OCI-M2 (cell line): ENCODE measurements around the gene HSF2BP.
"Not testable (repeated sequence)": the region's sequence is repeated elsewhere in the genome, so short reads cannot be mapped to it uniquely, and the experiment has no call there.

ENCODE experiments used
- DNase-seq: peaks from one replicate; lab custom pipeline; 2025; ENCODE audit not compliant: unreplicated experiment; lab: John Stamatoyannopoulos, UW

The HSF2BP gene

DNA sequence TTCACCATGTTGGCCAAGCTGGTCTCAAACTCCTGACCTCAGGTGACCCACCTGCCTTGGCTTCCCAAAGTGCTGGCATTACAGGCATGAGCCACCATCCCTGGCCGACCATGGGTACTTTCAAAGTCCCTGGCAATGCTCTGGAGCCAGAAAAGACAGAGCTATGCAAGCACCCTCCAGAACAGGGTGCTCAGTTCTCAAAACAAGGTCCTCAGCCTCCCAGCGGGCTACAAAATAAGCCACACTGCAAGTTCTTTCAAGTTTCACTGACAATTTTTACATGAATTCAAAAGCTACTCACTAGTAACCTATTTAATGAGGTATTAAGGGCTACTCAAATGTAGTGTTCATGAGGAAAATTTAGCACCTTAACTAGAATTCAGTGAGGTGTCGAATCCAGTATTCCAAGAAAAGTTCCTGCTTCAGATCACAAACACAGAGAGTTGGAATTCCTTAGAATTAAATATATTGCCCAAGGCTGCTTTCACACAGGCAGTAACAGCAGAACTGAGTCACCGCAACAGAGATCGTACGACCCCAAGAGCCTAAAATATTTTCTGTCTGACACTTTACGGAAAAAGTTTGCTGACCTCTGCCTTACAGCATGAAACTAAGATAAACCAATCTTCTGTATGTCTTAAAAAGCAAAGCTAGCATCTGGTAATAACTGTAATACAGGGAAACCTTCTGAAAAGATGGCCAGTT is 60.7 kb downstream of the HSF2BP start:
- no peak for DNase-seq

DNA sequence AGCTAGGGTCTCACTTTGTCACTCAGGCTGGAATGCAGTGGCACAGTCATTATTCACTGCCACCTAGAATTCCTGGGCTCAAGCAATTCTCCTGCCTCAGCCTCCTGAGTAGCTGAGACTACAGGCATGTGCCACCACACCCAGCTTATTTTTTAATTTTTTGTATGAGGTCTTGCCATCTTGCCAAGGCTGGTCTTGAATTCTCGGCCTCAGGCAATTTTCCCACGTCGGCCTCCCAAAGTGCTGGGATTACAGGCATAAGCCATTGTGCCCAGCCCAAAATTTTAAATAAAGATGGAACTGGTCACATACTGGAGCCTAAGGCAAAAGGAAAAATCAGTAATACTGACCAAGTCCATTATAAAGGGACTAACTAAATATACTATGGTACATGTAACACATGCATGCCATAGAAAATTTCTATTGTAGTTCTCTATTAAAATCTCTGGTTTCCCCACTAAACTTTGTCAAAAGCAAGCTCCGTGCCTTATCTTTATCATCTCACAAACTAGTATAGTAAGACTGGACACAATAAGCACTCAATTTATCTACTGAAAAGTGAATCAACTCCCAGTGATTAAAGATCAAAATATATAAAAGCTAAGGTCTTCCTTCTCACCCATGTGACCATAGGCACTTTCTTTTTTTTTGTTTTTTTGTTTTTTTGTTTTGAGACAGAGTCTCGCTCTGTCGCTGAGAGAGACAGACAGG is 61.6 kb downstream of the HSF2BP start:
- DNase-seq, result no peak

DNA sequence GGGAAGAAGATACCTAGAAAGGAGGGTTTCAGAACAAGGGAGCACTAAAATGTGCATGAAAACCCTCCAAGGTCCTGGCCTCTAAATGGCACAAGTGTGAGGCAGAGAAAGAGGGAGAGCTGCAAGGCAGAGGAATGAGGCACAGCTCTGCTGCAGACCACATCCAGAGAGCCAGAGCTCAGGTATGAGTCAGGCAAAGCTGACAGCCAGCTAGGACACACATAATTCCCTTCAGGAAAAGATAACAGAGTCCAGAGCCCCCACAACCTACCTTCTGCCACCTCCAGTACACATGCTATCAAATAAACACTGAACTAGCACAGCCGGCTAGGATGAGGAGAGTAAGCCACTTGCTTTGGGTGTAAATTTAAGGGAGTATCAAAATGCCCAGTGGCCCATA is 62.2 kb downstream of the HSF2BP start:
- DNase-seq, result no peak

DNA sequence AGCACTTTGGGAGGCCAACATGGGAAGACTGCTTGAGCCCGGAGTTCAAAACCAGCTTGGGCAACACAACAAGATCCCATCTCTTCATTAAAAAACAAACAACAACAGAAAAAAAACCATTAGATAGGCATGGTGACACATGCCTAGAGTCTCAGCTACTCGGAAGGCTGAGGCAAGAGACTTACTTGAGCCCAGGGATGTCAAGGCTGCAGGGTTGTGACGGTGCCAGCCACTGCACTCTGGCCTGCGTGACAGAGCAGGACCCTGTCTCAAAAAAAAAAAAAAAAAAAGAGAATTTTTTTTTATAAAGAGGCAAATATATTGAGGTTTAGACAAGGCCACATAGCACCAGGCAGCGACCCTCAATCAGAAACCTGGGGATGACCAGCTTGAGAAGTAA is 62.7 kb downstream of the HSF2BP start:
- DNase-seq, result no peak

DNA sequence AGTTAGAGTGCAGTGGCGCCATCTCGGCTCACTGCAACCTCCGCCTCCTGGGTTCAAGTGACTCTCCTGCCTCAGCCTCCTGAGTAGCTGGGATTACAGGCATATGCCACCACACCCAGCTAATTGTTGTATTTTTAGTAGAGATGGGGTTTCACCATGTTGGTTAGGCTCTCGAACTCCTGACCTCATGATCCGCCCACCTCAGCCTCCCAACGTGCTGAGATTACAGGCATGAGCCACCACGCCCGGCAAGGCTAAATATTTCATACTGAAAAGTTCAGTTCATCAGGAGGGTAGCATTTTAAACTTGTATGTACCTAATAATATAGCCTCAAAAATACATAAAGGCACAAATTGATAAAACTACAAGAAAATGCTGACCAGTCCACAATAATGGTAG is 63.5 kb downstream of the HSF2BP start:
- not testable (repeated sequence) for DNase-seq

DNA sequence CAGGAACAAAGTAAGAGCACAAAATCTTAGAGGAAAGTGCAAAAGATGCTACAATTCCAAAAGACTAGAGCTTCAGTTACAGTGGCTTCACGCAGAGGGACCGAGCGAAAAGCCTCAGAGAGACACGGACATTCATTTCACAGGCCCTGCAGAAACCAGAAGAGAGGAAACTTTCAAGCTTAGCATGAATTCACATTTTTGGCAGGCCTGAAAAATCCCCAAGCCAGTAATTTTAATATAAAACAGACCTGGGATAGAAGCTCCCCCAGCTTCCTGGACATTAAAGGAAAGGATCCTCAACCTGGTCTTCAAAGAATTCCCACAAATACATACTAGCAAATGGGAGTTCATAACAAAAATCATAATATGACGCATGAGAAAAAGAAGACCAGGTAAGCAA is 66.2 kb downstream of the HSF2BP start:
- DNase-seq, result no peak

DNA sequence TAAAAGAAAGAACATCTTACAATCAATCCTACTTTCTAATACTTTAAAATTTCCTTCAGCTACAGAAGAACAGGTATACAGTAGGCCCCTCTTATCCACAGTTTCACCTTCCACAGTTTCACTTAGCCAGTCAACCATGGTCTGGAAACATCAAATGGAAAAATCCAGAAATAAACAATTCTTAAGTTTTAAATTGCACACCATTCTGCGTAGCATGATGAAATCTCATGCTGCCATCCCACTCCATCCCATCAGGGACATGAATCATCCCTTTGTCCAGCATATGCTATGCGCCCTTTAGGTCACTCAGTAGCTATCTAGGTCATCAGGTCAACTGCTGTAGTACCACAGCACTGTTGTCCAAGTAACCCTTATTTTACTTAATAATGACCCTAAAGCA is 67.7 kb downstream of the HSF2BP start:
- DNase-seq, result no peak

DNA sequence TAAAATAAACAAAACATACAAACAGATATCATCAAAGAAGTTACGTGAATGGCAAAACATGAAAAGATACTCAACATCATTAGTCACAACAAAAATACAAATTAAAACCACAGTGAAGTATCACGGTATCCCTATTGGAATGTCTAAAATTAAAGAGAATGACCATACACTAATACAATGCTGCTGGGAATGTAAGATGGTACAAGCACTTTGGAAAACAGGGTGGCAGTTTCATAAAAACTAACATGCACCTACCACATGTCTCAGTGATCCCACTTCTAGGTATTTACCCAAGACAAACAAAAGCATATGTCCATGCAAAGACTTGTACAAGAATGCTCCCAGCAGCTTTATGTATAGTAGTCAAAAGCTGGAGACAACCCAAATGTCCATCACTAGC is 69.1 kb downstream of the HSF2BP start:
- no peak for DNase-seq

DNA sequence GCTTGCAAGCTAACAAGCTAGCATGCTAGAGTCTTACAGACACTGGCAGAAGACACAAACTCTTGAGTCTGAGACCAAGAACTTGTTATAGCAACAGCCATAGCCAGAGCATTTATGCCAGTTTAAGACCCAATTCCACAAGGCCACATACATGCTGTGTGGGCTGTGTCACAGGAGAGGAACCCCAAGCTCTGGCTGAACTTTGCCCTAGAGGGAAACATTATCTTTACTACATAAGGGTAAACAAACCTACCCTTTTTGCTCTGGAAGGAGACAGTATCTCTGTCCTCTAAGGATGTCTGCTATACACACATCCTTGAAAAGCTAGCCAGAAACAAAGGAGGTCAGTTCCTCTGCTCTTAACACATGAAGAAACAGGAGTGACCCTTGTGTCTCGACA is 70.3 kb downstream of the HSF2BP start:
- DNase-seq, result no peak

DNA sequence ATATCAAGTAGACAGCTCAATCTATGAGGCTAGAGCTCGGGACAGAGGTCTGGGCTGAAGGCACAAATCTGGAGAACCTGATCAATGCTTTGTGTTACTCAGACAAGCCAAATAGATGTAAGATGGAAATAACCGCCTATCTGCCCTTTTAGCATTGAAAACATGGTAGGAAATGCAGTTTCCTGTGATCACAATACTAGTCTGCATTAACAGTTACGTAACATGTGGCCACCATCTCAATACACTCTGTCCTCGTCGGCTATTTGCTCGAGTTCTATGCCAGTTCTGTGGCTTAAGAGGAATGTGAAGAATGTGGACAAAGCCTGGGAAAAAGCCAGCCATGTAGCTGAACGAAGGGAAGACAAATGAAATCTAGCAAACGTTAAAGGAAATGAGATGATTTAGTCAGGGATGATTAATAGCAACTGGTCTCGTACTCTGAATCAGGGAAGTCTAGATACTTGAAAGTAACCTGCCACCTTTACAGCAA is 73.3 kb downstream of the HSF2BP start:
- no peak for DNase-seq

DNA sequence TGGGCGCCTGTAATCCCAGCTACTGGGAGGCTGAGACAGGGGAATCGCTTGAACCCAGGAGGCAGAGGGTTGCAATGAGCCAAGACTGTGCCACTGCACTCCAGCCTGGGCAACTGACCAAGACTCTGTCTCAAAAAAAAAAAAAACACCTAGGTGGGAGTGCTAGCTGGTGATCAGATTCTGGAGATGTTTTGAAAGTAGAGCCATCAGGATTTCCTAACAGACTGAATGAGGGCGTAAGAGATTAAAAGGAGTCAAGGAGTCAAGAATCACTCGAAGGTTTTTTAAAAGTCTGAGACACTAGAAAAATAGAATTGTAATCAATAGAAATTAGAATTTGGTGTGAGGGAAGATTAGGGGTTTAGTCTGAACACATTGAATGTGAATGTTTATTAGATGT is 73.8 kb downstream of the HSF2BP start:
- no peak for DNase-seq

DNA sequence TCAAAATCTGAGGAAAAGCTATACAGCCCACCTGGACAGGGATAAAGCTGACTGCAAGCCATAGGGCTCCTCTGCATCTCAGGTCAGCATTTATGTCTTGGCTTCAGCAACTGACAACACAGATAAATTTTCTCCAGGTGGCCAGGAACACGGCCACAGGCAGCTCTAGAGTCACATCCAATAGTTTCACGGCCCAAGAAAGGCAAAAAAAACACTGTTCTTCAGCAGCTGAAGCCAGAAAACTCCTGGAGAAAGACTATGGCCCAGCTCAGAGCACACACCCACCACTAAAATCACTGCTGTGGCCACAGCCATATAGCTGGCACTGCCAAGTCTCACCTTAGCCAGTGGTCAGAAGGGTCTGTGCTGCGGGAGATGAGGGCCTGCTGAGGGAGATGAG is 77.8 kb downstream of the HSF2BP start:
- DNase-seq, result no peak

DNA sequence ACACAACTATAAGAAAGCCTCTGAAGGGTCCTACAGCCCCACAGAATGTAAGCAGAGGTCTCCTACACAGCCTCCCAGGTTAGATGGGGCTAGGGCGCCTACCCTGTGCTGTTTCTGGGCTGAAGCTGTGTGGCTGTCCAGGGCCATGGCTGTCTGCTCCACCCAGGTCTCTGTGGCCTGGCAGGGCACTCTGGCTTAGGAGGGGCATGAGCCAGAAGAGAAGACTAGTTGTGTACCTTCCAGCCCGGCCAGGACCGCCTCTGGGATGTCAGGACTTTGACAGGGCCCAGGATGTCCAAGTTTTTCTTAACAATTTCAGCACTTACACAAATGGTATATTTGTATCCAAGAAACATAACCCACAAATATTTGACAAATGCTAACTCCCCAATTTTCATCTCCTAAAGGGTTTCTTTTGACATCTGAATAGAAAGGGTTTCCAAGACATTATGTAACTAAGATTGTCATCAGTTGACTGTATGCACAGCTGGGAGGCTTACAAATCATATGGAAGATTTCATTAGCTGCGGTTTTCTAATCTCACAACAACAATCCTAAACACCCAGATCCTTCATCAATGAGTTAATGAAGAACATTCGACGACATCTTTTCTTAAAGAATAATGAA is 80.5 kb downstream of the HSF2BP start:
- DNase-seq, result no peak

DNA sequence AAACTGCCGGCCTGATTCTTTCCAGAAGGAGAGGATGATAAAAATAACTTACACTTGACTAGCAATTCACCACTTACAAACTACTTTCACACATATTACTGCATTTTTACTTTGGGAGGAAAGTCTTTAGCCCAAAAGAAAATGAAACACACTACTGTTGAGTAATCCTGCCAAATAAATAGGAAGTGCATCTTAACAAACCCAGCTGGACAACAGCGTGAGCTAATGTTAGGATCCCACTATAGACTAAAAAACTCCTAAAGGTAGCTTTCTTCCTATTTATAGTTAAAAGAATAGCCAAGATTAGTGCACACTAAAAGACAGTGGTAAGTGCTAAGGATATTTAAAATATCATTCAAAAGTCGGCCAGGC is 83.8 kb downstream of the HSF2BP start:
- no peak for DNase-seq

DNA sequence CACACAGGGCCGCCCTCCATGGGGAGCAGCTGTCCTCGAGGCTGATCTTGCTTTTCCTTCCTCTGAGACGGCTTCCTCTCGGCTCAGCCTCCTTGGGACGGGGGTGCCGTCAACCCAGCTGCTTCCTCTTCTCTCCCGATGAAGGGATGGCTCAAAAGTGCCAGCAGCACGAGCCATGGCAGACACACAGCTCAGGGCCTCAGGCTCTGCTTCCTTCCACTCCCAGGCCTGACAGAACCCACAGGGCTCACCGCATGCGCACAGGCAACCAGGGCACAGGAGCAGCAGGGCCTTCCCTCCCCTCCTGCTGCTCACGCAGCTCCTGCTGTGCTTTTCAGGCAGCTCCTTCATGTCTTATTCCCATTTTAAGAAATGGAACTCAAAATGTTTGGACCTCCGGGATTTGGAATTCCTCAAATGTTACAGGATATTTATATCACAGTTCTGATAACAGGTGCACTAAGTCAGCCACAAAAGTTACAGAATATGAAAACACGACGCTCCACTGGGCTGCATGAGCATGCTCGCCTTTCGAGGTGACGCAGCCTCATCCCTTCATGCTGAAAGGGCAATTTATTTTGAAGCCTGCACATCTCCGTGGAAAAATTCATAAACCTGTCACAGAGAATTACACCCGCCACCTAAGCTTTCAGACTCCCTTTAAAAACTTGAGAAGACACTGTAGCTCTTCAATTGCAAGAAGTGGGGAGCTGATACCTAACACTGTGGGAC is 84.4 kb downstream of the HSF2BP start:
- DNase-seq, result no peak

DNA sequence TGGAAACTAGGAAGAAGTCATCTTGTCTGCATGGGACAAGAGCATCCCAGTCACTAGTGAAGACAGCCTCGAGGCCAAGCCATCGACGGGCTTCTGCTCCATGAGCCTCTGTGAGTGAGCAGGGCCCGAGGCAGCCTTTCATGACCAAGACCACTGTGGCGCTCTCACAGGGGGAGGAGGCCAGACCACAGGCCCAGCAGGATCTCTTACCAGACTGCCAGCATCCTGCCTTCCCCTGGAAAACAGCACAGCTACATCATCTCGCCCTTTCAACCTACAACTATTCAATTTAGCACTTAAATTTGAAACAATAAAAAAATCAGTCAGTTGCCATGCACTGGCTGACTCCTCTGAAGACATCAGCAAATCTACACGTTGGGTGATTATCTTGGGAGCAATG is 85.4 kb downstream of the HSF2BP start:
- no peak for DNase-seq

DNA sequence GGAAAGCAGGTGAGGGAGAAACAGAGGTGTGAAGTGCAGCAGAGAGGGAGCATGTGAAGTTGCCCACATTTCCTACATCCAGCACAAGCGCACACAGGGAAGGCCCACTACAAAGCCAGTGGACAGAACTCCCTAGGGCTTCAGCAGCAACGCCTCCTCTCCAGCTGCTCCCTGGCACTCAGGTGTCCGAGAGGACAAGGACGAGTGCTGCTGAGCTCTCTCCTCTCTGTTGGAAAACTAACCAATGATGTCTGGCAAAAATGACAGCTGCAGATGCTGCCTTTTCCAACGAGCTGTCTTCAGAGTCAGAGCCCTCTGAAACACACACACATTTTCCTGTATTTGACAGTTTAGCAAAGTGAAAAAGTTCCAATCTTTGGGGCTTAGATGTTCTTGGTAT is 86.8 kb downstream of the HSF2BP start:
- DNase-seq, result no peak

DNA sequence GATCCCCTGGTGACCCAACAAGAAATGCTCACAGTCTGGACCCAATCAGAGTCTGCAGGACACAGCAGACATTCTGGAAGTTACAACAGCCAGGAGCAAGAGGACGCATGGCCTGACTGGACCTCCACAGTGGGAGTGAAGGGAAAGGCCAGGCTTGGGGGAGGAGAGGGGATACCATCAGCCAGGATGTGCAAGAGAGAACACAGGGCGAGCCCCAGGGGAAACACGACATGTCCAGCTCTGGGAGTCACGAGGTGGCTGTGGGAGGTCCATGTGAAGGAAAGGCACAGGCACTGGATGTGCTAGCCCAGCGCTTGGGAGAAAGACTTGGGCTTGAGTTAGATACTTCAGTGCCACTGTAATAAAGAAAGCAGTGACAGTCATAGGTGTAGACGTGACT is 87.3 kb downstream of the HSF2BP start:
- no peak for DNase-seq

DNA sequence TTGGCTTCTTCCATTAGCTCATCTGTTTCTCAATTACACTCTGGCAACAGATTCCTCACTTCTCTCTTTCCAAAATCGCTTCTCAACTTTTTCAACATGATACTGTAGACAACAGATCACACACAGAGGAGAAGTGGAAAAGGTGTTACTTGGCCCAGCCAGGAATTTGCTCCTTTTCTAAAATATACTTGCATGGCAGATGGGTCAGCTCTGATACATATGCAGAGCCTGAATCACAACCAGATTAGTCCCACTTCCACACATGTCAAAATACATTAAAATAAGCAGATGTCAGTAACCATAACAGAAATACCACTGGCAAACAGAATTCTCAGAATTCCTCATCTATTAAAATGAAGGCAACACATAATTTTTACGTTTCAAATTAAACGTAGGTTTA is 89.1 kb downstream of the HSF2BP start:
- not testable (repeated sequence) for DNase-seq

DNA sequence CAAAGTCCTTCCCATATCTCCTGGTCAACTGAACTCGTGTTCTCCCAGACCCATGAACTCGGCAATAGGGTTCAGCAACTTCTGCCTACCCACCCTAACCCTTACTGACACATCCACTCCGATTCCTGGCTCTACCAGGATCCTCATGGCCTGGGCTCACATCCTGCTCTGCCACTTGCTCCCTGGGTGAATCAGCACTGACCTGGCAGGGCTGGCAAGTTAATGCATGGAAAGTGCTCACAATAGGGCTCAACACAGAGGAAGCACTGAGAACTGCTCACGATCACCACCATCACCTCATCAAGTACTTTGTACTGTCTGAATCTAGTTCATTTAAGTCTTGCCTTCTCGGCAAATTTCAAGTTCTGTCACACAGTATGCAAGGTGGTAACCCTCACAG is 96.8 kb downstream of the HSF2BP start:
- DNase-seq, result not testable (repeated sequence)

DNA sequence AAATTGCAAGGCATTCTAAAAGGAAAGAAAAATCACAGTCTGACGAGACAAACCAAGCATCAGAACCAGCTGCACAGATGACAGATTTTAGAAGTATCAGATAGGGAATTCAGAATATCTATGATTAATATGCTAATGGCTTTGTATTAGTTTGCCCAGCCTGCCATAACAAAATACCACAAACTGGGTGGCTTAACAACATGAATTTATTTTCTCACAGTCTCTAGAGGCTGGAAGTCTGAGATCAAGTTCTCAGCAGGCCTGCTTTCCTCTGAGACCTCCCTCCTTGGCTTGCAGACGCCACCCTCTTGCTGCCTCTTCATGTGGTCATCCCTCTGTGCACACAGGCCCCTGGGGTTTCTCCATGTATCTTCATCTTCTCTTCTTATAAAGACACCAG is 118.7 kb downstream of the HSF2BP start:
- DNase-seq, result not testable (repeated sequence)
